ENCODE data around the gene ZFP64.
"Not testable (repeated sequence)": the region's sequence is repeated elsewhere in the genome, so short reads cannot be mapped to it uniquely, and the experiment has no call there.

The ZFP64 gene

GRCh38 chr20:52150440-52151258, 40.9 kb downstream of the ZFP64 start:
- TF ChIP-seq, protein P1, sequence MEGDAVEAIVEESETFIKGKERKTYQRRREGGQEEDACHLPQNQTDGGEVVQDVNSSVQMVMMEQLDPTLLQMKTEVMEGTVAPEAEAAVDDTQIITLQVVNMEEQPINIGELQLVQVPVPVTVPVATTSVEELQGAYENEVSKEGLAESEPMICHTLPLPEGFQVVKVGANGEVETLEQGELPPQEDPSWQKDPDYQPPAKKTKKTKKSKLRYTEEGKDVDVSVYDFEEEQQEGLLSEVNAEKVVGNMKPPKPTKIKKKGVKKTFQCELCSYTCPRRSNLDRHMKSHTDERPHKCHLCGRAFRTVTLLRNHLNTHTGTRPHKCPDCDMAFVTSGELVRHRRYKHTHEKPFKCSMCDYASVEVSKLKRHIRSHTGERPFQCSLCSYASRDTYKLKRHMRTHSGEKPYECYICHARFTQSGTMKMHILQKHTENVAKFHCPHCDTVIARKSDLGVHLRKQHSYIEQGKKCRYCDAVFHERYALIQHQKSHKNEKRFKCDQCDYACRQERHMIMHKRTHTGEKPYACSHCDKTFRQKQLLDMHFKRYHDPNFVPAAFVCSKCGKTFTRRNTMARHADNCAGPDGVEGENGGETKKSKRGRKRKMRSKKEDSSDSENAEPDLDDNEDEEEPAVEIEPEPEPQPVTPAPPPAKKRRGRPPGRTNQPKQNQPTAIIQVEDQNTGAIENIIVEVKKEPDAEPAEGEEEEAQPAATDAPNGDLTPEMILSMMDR (IDR thresholded peaks at IDR 0.05; ENCODE audit: low read depth, low read length) = peak; percentile 79
- no peak overlapping the region for H3K4me3 ChIP-seq (ENCODE audit: low read depth, low read length)
- in situ Hi-C loops (cut with HindIII; ENCODE audit: low sequenced_read_pairs) = no loop called here
- peak; percentile 56 for DNase-seq (ENCODE audit: low read depth, low spot score)

- H3K4me3 ChIP-seq (ENCODE audit: low read depth, low read length) = no peak overlapping the region
- TF ChIP-seq, protein P1 (IDR thresholded peaks at IDR 0.05; ENCODE audit: low read depth, low read length) = no peak
- no peak for DNase-seq (ENCODE audit: low read depth, low spot score)
- in situ Hi-C loops (cut with HindIII; ENCODE audit: low sequenced_read_pairs) = no loop called here
Measured at GRCh38 chr20:52145587-52145986, 46.0 kb downstream of the ZFP64 start.

GRCh38 chr20:52143277-52143676, 48.3 kb downstream of the ZFP64 start:
- H3K4me3 ChIP-seq (ENCODE audit: low read depth, low read length) = no peak overlapping the region
- DNase-seq (ENCODE audit: low read depth, low spot score) = no peak
- in situ Hi-C loops (cut with HindIII; ENCODE audit: low sequenced_read_pairs) = no loop called here
- TF ChIP-seq, protein P1 (IDR thresholded peaks at IDR 0.05; ENCODE audit: low read depth, low read length) = no peak

- in situ Hi-C loops (cut with HindIII; ENCODE audit: low sequenced_read_pairs) = no loop called here
- no peak overlapping the region for H3K4me3 ChIP-seq (ENCODE audit: low read depth, low read length)
- no peak for DNase-seq (ENCODE audit: low read depth, low spot score)
- TF ChIP-seq, protein P1 (IDR thresholded peaks at IDR 0.05; ENCODE audit: low read depth, low read length) = no peak
Measured at GRCh38 chr20:52142757-52143156, 48.8 kb downstream of the ZFP64 start.

DNA sequence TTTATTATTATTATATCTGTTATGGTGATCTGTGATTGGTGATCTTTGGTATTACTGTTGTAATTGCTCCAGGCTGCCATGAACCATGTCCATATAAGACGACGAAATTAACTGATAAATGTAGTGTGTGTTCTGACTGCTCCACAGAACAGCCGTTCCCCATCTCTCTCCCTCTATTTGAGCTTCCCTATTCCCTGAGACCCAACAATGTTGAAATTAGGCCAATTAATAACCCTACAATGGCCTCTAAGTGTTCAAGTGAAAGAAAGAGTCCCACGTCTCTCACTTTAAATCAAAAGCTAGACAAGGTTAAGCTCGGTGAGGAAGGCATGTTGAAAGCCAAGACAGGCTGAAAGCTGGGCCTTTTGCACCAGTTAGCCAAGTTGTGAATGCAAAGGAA, 51.6 kb downstream of the ZFP64 start:
- H3K4me3 ChIP-seq (ENCODE audit: low read depth, low read length) = no peak overlapping the region
- DNase-seq (ENCODE audit: low read depth, low spot score) = no peak
- in situ Hi-C loops (cut with HindIII; ENCODE audit: low sequenced_read_pairs) = no loop called here
- TF ChIP-seq, protein P1 (IDR thresholded peaks at IDR 0.05; ENCODE audit: low read depth, low read length) = no peak

GRCh38 chr20:52137850-52138249, 53.7 kb downstream of the ZFP64 start:
- no peak overlapping the region for H3K4me3 ChIP-seq (ENCODE audit: low read depth, low read length)
- in situ Hi-C loops (cut with HindIII; ENCODE audit: low sequenced_read_pairs) = no loop called here
- no peak for DNase-seq (ENCODE audit: low read depth, low spot score)
- TF ChIP-seq, protein P1 (IDR thresholded peaks at IDR 0.05; ENCODE audit: low read depth, low read length) = no peak

- DNase-seq (ENCODE audit: low read depth, low spot score); in situ Hi-C loops (cut with HindIII; ENCODE audit: low sequenced_read_pairs); H3K4me3 ChIP-seq (ENCODE audit: low read depth, low read length): not testable (repeated sequence)
Measured at GRCh38 chr20:52133714-52134113, 57.9 kb downstream of the ZFP64 start.
